NCI-H187 treated with DMSO at 0.1 percent for 48 hours (cell line): ENCODE data around the gene EMC10.
"Not testable (repeated sequence)": the region's sequence is repeated elsewhere in the genome, so short reads cannot be mapped to it uniquely, and the experiment has no call there.

Experiments used
- DNase-seq: peaks from one replicate; lab custom pipeline; 2025; lab: John Stamatoyannopoulos, UW

Gene EMC10

DNA sequence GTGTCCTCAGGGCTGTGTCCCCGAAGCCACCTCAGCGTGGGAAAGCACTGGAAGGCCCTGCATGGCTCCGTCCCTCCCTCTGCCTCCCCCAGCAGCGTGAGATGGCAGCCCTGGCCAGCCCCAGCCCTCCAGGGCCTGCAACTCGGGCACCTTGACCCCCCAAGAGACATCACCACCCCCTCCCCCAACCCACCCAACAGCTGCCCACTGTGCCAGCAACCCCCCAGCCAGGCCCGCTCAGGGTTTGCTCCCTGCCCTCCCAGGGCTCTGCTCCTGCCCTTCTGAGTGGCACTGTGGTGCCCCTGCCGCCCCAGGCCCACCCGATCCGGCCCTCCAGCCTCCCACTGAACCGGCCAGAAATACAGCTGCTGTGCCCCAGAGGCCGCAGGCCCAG, 38.9 kb downstream of the EMC10 start:
- DNase-seq = no peak

DNA sequence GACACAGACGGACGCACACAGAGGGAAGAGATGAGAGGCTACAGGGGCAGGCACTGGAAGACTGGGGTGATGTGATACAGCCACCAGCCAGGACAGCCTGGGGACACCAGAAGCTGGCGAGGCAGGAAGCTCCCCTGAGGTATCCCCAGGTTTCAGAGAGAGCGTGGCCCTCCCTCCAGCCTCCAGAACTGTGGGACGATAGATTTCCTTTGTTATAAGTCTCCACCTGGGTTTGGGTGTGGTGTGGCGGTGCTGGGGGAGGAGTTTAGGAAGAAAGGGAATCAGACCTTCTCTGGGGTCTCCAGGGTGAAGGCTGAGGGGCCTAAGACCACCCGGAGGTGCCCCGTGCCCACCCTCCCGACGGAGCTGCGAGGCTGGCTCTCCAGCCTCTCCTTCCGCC, 40.1 kb downstream of the EMC10 start:
- no peak for DNase-seq

DNA sequence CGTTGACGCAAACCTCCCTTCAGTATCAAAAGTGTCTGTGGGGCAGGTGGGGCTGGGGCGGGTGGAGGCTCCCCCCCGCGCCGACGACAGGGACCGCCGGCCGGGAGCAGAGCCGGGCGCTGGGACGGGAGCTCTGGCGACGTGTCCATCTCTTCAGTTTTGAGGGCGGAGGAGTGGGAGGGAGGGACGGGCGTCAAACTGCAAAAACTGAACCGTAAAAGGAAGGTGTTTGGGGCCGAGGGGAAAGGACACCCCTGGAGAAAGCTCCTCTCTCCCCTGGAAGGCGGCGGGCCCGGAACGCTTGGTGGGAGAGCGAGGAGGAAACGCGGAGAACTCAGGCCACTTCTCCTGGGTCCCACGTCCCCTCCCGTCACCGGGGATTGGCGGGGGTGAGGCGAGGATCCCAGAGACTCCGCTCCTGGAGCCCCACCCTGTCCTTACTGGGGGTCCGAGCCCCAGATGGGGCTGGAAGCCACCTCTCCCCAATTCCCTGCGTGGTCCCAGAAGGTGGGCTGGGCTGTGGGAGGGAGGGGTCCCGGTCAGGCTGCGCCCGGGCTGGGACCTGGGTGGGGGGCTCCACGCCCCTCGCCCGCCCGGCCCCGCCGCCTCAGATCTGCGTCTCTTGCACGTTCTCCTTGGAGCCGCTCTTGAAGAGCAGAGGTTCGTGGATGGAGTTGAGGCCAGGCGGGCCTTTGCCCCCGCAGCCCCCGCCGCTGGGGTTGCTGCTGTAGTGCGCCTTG, 40.8 kb downstream of the EMC10 start:
- DNase-seq = no peak

GRCh38 chr19:50517704-50518075, 41.4 kb downstream of the EMC10 start:
- DNase-seq = no peak

DNA sequence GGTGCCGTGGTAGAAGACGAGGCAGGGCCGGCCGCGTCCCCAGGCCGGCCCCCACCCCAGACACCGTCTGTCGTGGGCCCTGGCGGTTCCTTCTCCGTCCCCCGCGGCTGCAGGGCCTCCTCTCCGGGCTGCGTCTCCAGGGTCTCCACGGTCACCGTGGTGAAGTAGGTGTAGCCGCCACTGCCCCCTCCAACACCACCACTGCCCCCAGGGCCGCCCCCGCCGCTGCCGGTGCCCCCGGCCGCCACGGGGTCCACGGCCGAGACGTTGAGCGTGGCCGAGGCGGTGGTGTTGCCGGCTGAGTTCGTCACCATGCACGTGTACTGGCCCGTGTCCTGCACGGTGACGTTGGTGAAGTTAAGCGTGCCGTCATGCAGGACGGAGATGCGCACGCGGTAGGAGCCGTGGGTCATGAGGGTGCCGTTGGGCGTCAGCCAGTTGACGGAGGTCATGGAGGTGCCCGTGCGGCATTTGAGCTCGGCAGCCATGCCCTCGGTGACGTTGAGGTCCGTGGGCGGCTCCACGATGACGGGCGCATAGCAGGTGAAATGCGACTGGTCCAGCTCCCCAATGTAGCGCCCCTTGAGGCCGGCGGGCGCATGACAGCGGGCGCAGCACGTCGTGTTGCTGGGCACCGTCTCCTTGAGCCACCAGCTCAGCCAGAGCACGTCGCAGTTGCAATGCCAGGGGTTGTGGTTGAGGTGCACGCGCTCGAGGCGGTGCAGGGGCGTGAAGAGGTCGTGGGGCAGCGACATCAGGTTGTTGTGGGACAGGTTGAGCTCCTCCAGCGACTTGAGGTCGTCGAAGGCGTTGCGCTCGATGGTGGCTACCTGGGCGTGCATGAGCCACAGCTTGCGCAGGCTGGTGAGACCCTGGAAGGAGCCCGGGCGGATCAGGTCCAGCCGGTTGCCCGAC, 42.0 kb downstream of the EMC10 start:
- DNase-seq = no peak

- no peak for DNase-seq
Measured at GRCh38 chr19:50519006-50519575, 42.8 kb downstream of the EMC10 start.

DNA sequence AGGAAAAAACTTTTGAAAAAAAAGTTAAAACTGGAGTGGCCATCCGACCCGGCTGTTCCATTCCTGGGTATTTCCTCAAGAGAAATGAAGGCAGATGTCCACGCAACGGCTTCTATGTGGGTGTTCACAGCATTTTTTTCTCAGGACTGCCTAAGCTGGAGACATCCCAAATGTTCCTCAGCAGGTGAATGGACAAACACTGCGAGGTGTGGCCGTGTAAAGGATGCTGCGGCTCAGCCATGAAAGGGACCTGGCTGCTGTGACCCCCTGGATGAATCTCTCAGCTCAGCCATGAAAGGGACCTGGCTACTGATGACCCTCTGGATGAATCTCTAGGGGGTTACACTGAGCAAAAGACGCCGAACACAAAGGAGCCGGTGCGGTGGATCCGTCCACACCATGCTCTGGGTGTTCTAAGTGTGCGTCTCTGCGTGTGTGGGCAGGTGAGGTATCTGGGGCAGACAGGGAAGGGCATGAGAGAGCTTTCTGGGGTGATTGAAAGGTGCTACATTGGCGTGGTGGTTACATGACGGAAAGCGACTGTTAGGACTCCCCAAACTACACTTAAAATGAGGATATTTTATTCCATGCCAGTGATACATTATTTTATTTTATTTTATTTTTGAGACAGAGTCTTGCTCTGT, 44.6 kb downstream of the EMC10 start:
- no peak for DNase-seq

DNA sequence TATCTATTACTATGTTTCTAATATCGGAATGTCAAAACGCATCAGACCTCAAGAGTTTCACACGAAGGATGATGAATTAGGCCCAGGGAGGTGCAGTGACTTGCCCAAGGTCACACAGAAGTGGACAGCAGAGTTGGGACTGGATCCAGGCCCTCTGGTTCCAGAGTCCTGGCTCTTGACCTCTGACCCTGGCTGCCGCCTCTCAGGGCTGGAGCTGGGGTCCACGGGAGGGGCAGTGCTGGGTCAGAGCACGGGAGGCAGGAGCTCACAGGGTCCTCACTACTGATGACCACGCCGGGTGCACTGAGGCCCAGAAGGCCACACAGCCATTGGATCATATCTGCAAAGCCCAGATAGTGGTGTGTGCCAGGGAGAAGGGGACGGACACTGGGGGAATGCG, 46.6 kb downstream of the EMC10 start:
- DNase-seq = no peak

DNA sequence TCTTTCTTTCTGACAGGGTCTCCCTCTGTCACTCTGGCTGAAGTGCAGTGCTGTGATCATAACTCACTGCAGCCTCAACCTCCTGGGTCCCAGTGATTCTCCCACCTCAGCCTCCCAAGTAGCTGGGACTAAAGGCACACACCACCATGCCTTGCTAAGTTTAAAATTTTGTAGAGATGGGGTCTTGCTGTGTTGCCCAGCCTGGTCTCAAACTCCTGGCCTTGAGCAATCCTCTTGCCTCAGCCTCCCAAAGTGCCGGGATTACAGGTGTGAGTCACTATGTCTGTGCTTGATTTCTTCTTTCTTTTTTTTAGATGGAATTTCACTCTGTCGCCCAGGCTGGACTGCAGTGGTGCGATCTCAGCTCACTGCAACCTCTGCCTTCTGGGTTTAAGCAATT, 51.7 kb downstream of the EMC10 start:
- DNase-seq = not testable (repeated sequence)

GRCh38 chr19:50531171-50531612, 54.9 kb downstream of the EMC10 start:
- DNase-seq = no peak

GRCh38 chr19:50532952-50533351, 56.6 kb downstream of the EMC10 start:
- no peak for DNase-seq

DNA sequence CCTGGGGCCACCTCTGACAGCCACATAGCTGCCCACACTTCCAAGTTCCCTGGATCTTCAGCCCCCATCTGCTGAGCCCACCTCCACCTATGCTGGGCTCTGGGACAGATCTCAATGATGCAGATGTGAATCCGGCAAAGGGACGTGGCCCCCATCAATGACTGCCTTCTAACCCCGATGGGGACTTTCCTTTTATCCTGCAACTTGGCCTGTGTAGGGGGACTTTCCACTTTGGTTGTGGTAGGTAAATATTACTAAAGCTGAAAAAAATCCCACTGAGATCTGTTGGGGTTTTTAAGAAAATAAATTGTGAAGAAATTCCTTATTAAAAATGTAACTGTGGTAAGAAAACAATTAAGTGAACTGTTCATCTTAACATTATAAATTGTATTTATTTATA, 58.2 kb downstream of the EMC10 start:
- DNase-seq = no peak

- DNase-seq = no peak
Measured at GRCh38 chr19:50535672-50536187, 59.4 kb downstream of the EMC10 start.

DNA sequence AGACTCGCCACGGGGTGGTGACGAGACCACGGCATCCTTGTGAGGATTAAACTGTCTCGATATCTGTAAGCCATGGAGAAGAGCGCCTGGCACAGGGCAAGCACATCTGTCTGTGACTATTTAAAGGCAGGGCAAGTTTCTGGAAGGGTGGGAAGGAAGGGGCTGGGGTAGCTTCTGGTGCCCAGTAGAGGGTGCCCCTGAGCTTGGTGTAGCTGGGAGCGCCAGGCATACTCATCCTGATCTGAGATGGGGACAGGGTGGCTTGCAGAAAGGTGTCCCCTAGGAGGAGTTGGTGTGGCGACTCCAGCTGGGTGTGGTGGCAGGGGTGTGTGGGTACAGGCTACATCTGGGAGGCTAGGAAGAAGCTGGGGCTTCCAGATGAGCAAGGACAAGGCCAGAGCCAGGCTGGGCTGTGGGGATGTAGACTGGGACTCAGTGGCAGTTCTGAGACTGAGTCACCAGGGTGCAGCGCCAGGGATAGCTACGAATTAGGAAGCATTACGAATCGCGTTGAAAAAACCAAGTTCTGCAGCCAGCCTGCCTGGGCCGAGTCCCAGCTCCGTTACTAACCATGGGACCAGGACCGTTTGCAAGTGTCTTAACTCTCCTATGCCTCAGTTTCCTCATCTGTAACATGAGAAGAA, 60.5 kb downstream of the EMC10 start:
- DNase-seq = no peak

DNA sequence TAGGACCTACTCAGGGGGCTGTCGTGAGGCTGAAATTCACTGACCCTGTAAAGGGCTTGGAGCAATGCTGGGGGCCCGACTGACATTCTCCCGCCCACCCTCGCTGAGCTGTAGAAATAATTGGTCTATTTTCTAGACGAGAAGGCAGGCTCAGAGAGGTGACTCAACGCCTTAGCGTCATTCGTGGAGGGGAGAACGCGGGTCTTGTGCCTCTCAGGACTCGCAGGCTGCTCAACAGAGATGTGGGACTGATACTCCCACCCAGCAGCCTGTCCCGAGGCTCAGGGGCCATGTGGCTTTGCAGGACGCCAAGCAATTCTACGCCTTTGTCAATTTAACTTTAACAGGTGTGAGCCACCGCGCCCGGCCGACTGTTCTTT, 61.0 kb downstream of the EMC10 start:
- DNase-seq = no peak

GRCh38 chr19:50537769-50538230, 61.5 kb downstream of the EMC10 start:
- no peak for DNase-seq
